M059J (cell line): ENCODE measurements around the gene ZNF613. TPM values are rescaled to one million over a fixed set of nuclear protein-coding genes. Genes with fewer than 3 reads are reported as not detected.
"Not testable (repeated sequence)": the region's sequence is repeated elsewhere in the genome, so short reads cannot be mapped to it uniquely, and the experiment has no call there.

Experiments used
- DNase-seq: peaks from one replicate; pipeline ENCODE4 v3.0.0-alpha.2; 2012; ENCODE audit warnings: low read depth
- total RNA-seq: library from RNA; depleted of rRNA; stranded (reverse); fragments of >200 nt; shearing (Covaris generic); gene quantifications from 2 replicates; pipeline ENCODE4 v1.2.3, GENCODE V29; 2014; rRNA removed

ZNF613 gene
- 4.3 and 8.1 TPM in 2 replicates for total RNA-seq

- DNase-seq = peak; percentile 90
Measured at GRCh38 chr19:51926784-51927741, at the start of gene ZNF613. Gene ZNF613 (plus strand): TSS chr19:51927472. CDS start chr19:51936221, 8,749 bp downstream.

GRCh38 chr19:51882518-51882917 lies 44.8 kb upstream of the ZNF613 start:
- DNase-seq = no peak

GRCh38 chr19:51884713-51885112 lies 42.6 kb upstream of the ZNF613 start:
- DNase-seq = no peak

GRCh38 chr19:51887522-51888498 lies 39.5 kb upstream of the ZNF613 start, which contains the start of gene ZNF577:
Gene ZNF577 (minus strand): TSS chr19:51887951. CDS start chr19:51880382, 7,569 bp downstream.
- peak; percentile 81 for DNase-seq

- no peak for DNase-seq
Measured at GRCh38 chr19:51889934-51890333, 37.3 kb upstream of the ZNF613 start.

GRCh38 chr19:51891193-51891747 lies 36.0 kb upstream of the ZNF613 start:
- peak; percentile 10 for DNase-seq

GRCh38 chr19:51901860-51902259 lies 25.4 kb upstream of the ZNF613 start:
- DNase-seq = no peak

- no peak for DNase-seq
Measured at GRCh38 chr19:51903192-51903591, 24.1 kb upstream of the ZNF613 start.

- peak; percentile 83 for DNase-seq
Measured at GRCh38 chr19:51904331-51905165, 22.7 kb upstream of the ZNF613 start, which contains the start of gene ZNF649. Gene ZNF649 (minus strand): TSS chr19:51905017. CDS start chr19:51900107, 4,910 bp downstream.

- no peak for DNase-seq
Measured at GRCh38 chr19:51905206-51905605, 22.1 kb upstream of the ZNF613 start.

GRCh38 chr19:51905639-51906038 lies 21.6 kb upstream of the ZNF613 start:
- not testable (repeated sequence) for DNase-seq

GRCh38 chr19:51906108-51906507 lies 21.2 kb upstream of the ZNF613 start:
- not testable (repeated sequence) for DNase-seq

- not testable (repeated sequence) for DNase-seq
Measured at GRCh38 chr19:51907981-51908380, 19.3 kb upstream of the ZNF613 start.

- no peak for DNase-seq
Measured at GRCh38 chr19:51915324-51915867, 11.9 kb upstream of the ZNF613 start.

- no peak for DNase-seq
Measured at GRCh38 chr19:51916167-51916566, 11.1 kb upstream of the ZNF613 start.

- DNase-seq = no peak
Measured at GRCh38 chr19:51919606-51920005, 7.7 kb upstream of the ZNF613 start.

- DNase-seq = no peak
Measured at GRCh38 chr19:51921949-51922348, 5.3 kb upstream of the ZNF613 start.

- DNase-seq = no peak
Measured at GRCh38 chr19:51926426-51926783, 867 bp upstream of the ZNF613 start.

- DNase-seq = no peak
Measured at GRCh38 chr19:51927859-51928258, 587 bp downstream of the ZNF613 start.

- DNase-seq = no peak
Measured at GRCh38 chr19:51931921-51932320, 4.6 kb downstream of the ZNF613 start.
